Frontal cortex (tissue), 1 donor: ENCODE results near the gene DNAH17. TPM values are rescaled to one million over a fixed set of nuclear protein-coding genes. Genes with fewer than 3 reads are reported as not detected.

Source experiments
- small RNA-seq: library from RNA; depleted of rRNA; stranded (forward); fragments of <200 nt; gene quantifications from one replicate; pipeline ENCODE3, GENCODE V24; 2014
- total RNA-seq: library from RNA; depleted of rRNA; stranded (reverse); fragments of >200 nt; gene quantifications from one replicate; pipeline ENCODE4 v1.2.3, GENCODE V29; 2014

Gene DNAH17
- total RNA-seq, 1 donor from 2014 or later, result under 0.01 TPM

Small RNAs within 50 kb of the gene (small RNA-seq; reads per million reads assigned to genes)
- gene RF00415 (not detected), gene RN7SL454P (not detected)

Other genes with a start within 250 kb of the DNAH17 start
- 5.3 TPM for gene SOCS3, start 217.3 kb downstream of the DNAH17 start, total RNA-seq
- gene PGS1, start 198.7 kb downstream of the DNAH17 start, total RNA-seq, result 18.8 TPM
- gene CYTH1, start 204.9 kb upstream of the DNAH17 start, total RNA-seq, result 53.4 TPM